Breast epithelium (tissue), 4 donors: ENCODE measurements around the gene FCF1. TPM values are rescaled to one million over a fixed set of nuclear protein-coding genes. Genes with fewer than 3 reads are reported as not detected.

Source experiments
- DNase-seq, 2 donors: peaks; one replicate each; pipeline ENCODE4 v3.0.0-alpha.2; 2019; ENCODE audit warnings: low spot score in 2 of 2
- H3K27ac ChIP-seq, 2 donors: fragments of 200-600 bp; sonication (generic) in 1 of 2; one replicate each; pipeline ENCODE4 v1.5.1; 2016 to 2019; ENCODE audit warnings: mild to moderate bottlenecking in 1 of 2
- H3K27me3 ChIP-seq, 2 donors: fragments of 200-600 bp; sonication (generic) in 1 of 2; one replicate each; pipeline versions ENCODE4 v1.5.1 to v1.6.0; 2017 to 2019; ENCODE audit warnings: control low read depth in 1 of 2, mild to moderate bottlenecking in 1 of 2
- H3K36me3 ChIP-seq: fragments of 200-600 bp; one replicate; pipeline ENCODE4 v1.5.1; 2019
- H3K4me1 ChIP-seq, 2 donors: fragments of 200-600 bp; sonication (generic); one replicate each; pipeline ENCODE4 v1.5.1; 2016 to 2019; ENCODE audit warnings: control low read depth in 1 of 2
- H3K4me3 ChIP-seq, 3 donors: fragments of 200-600 bp; sonication (generic); 1 replicate in 2 of 3; 2 replicates in 1 of 3; pipeline ENCODE4 v1.5.1; 2016 to 2019; ENCODE audit warnings: mild to moderate bottlenecking in 3 of 3, moderate library complexity in 2 of 3
- H3K9me3 ChIP-seq, 2 donors: fragments of 200-600 bp; sonication (generic) in 1 of 2; one replicate each; pipeline ENCODE4 v1.5.1; 2016 to 2019; ENCODE audit warnings: control low read depth in 1 of 2
- CTCF ChIP-seq, 3 donors: fragments of 450-650 bp; IDR thresholded peaks; one replicate each; pipeline ENCODE4 v1.5.1; 2016 to 2017; ENCODE audit warnings: antibody characterized with exemption in 3 of 3, mild to moderate bottlenecking in 3 of 3, moderate library complexity in 3 of 3
- POLR2A ChIP-seq: fragments of 450-650 bp; IDR thresholded peaks from one replicate; pipeline ENCODE4 v1.6.1; 2016; ENCODE audit warnings: antibody characterized with exemption, mild to moderate bottlenecking, moderate library complexity
- POLR2AphosphoS5 ChIP-seq, 3 donors: sonication (generic); formaldehyde crosslinking; IDR thresholded peaks; one replicate each; pipeline ENCODE4 v1.6.1; 2017; ENCODE audit warnings: antibody characterized with exemption in 3 of 3
- intact Hi-C: fragments of 100-400 bp; cut with DNase I; formaldehyde crosslinking; loops from one replicate; pipeline ENCODE4 v1.15.1; 2023; ENCODE audit warnings: low total_unique reads
- total RNA-seq, 3 donors: library from RNA; depleted of rRNA; stranded (reverse); fragments of >200 nt; gene quantifications; one replicate each; pipeline ENCODE4 v1.1.0, GENCODE V29; 2016

The FCF1 gene
- total RNA-seq, 3 donors from 2014 or later, result 29.4 to 34.6 (median 33.8) TPM

- Histone ChIP-seq H3K9me3 (peaks cover 7 to 9% of the 10 kb centered on the region in 2 donors), H3K27ac (no peak overlapping the region), H3K36me3 (no peaks in the 10 kb centered on the region), H3K4me3 (no peak overlapping the region), H3K27me3 (no peaks in the 10 kb centered on the region), H3K4me1 (no peaks in the 10 kb centered on the region)
- no peak for TF ChIP-seq POLR2AphosphoS5 (IDR thresholded peaks at IDR 0.05)
- TF ChIP-seq POLR2A, result no peak
- no peak for TF ChIP-seq CTCF (IDR thresholded peaks at IDR 0.05)
- intact Hi-C loops, result no loop called here
- no peak for DNase-seq
Measured at GRCh38 chr14:74703043-74703442, 9.9 kb upstream of the FCF1 start.

- intact Hi-C loops, result no loop called here
- no peaks in the 10 kb centered on the region for H3K27me3 ChIP-seq
- TF ChIP-seq CTCF (IDR thresholded peaks at IDR 0.05) (no peak), POLR2AphosphoS5 (IDR thresholded peaks at IDR 0.05) (no peak), POLR2A (no peak)
- H3K36me3 ChIP-seq, result no peaks in the 10 kb centered on the region
- peaks cover 7 to 9% of the 10 kb centered on the region in 2 donors for H3K9me3 ChIP-seq
- H3K27ac ChIP-seq, result no peak overlapping the region
- no peaks in the 10 kb centered on the region for H3K4me1 ChIP-seq
- H3K4me3 ChIP-seq, result no peak overlapping the region
- DNase-seq, result no peak
Measured at GRCh38 chr14:74704656-74705055, 8.3 kb upstream of the FCF1 start.

- intact Hi-C loops, result no loop called here
- no peak for TF ChIP-seq CTCF (IDR thresholded peaks at IDR 0.05)
- TF ChIP-seq POLR2AphosphoS5 (IDR thresholded peaks at IDR 0.05), result no peak
- no peak for TF ChIP-seq POLR2A
- DNase-seq, result no peak
- Histone ChIP-seq H3K27me3 (no peaks in the 10 kb centered on the region), H3K4me3 (no peak overlapping the region), H3K4me1 (no peaks in the 10 kb centered on the region), H3K9me3 (peaks cover 7 to 9% of the 10 kb centered on the region in 2 donors), H3K36me3 (no peaks in the 10 kb centered on the region), H3K27ac (no peak overlapping the region)
Measured at GRCh38 chr14:74705613-74706500, 7.1 kb upstream of the FCF1 start.

GRCh38 chr14:74710480-74710879, 2.5 kb upstream of the FCF1 start:
- Histone ChIP-seq H3K27ac (no peak overlapping the region), H3K9me3 (no peaks in the 10 kb centered on the region), H3K36me3 (no peaks in the 10 kb centered on the region), H3K4me1 (peaks cover 7% of the 10 kb centered on the region in 2 donors), H3K4me3 (no peak overlapping the region), H3K27me3 (no peaks in the 10 kb centered on the region)
- intact Hi-C loops, result no loop called here
- TF ChIP-seq POLR2AphosphoS5 (IDR thresholded peaks at IDR 0.05) (no peak), POLR2A (no peak), CTCF (IDR thresholded peaks at IDR 0.05) (no peak)
- DNase-seq, result no peak

GRCh38 chr14:74711651-74712050, 1.3 kb upstream of the FCF1 start:
- Histone ChIP-seq H3K27me3 (no peaks in the 10 kb centered on the region), H3K9me3 (no peaks in the 10 kb centered on the region), H3K27ac (no peak overlapping the region), H3K4me1 (peaks cover 7% of the 10 kb centered on the region in 2 donors), H3K4me3 (no peak overlapping the region), H3K36me3 (peaks cover 5% of the 10 kb centered on the region)
- TF ChIP-seq CTCF (IDR thresholded peaks at IDR 0.05) (no peak), POLR2AphosphoS5 (IDR thresholded peaks at IDR 0.05) (no peak), POLR2A (no peak)
- intact Hi-C loops, result no loop called here
- DNase-seq, result no peak
